B cell (primary cell): ENCODE data around the gene ARID3A. TPM values are rescaled to one million over a fixed set of nuclear protein-coding genes. Genes with fewer than 3 reads are reported as not detected.

Source experiments
- ATAC-seq: fragments of 200-7000 bp; cut with Tn5 transposase; one replicate; pipeline ENCODE4 v1.10.0; 2021; ENCODE audit warnings: low read depth, mild to moderate bottlenecking, moderate number of reproducible peaks, moderate library complexity
- CTCF ChIA-PET: fragments of 350-600 bp; sonication (Branson Sonifier 250); formaldehyde crosslinking; loops from one replicate; lab custom pipeline; 2021; ENCODE audit warnings: antibody characterized with exemption, inconsistent platforms; lab: Charles Lee
- POLR2A ChIA-PET: fragments of 350-600 bp; sonication (Branson Sonifier 250); formaldehyde crosslinking; loops from one replicate; lab custom pipeline; 2021; ENCODE audit warnings: antibody characterized with exemption; lab: Charles Lee
- DNase-seq: peaks from one replicate; pipeline ENCODE4 v3.0.0; 2013
- H2AFZ ChIP-seq: 2 replicates; pipeline ENCODE4 v1.6.1; 2012; ENCODE audit warnings: mild to moderate bottlenecking, low read depth, low read length; ENCODE audit not compliant: insufficient read depth, poor library complexity, severe bottlenecking
- H3K27ac ChIP-seq, 2 donors: 1 replicate in 1 of 2; 2 replicates in 1 of 2; pipeline ENCODE4 v1.5.1; 2012 to 2013; ENCODE audit warnings: low read length in 2 of 2, mild to moderate bottlenecking in 2 of 2, moderate library complexity in 1 of 2
- H3K27me3 ChIP-seq, 4 experiments: fragments of 200-600 bp in 1 of 4; sonication (generic) in 1 of 4; replicated peaks in 1 of 4; 1 replicate in 2 of 4; 2 replicates in 2 of 4; pipeline versions ENCODE4 v1.6.1 to v1.7.0; 2013 to 2016; ENCODE audit warnings: low read length in 3 of 4, mild to moderate bottlenecking in 2 of 4, mixed read lengths in 1 of 4, moderate library complexity in 1 of 4; ENCODE audit not compliant: insufficient read depth in 4 of 4, control insufficient read depth in 3 of 4; ENCODE audit errors: control extremely low read depth in 1 of 4
- H3K36me3 ChIP-seq, 2 experiments: replicated peaks in 1 of 2; 1 replicate in 1 of 2; 2 replicates in 1 of 2; pipeline versions ENCODE4 v1.6.1 to v1.7.1; 2013; ENCODE audit warnings: low read length in 1 of 2; ENCODE audit not compliant: insufficient read depth in 2 of 2, control insufficient read depth in 1 of 2; ENCODE audit errors: control extremely low read depth in 1 of 2, extremely low read depth in 1 of 2
- H3K4me1 ChIP-seq, 2 donors: fragments of 200-600 bp in 1 of 2; sonication (generic) in 1 of 2; 1 replicate in 1 of 2; 2 replicates in 1 of 2; pipeline versions ENCODE4 v1.5.1 to v1.6.1; 2013 to 2017; ENCODE audit warnings: low read length in 2 of 2; ENCODE audit not compliant: control insufficient read depth in 2 of 2, insufficient read depth in 2 of 2
- H3K4me2 ChIP-seq: replicated peaks from 2 replicates; pipeline ENCODE3; 2012; ENCODE audit warnings: mild to moderate bottlenecking, low read depth, low read length; ENCODE audit not compliant: poor library complexity, severe bottlenecking
- H3K4me3 ChIP-seq, 5 experiments: fragments of 200-600 bp in 1 of 5; sonication (generic) in 1 of 5; 1 replicate in 3 of 5; 2 replicates in 2 of 5; pipeline versions ENCODE4 v1.5.1 to v1.7.0; 2011 to 2016; ENCODE audit warnings: low read length in 4 of 5, mild to moderate bottlenecking in 4 of 5, low read depth in 2 of 5, control low read depth in 1 of 5, moderate library complexity in 1 of 5; ENCODE audit not compliant: insufficient read depth in 1 of 5; ENCODE audit errors: control extremely low read depth in 1 of 5, extremely low read depth in 1 of 5
- H3K79me2 ChIP-seq: fragments of 200-600 bp; sonication (generic); one replicate; pipeline ENCODE4 v1.6.0; 2016; ENCODE audit warnings: low read length; ENCODE audit not compliant: control insufficient read depth, insufficient read depth
- H3K9ac ChIP-seq: fragments of 200-600 bp; sonication (generic); 2 replicates; pipeline ENCODE4 v1.6.1; 2017; ENCODE audit warnings: mild to moderate bottlenecking, low read length, moderate library complexity
- H3K9me3 ChIP-seq, 3 donors: one replicate each; pipeline versions ENCODE4 v1.6.1 to v1.7.1; 2013; ENCODE audit warnings: low read length in 2 of 3; ENCODE audit not compliant: control insufficient read depth in 2 of 3, insufficient read depth in 1 of 3; ENCODE audit errors: control extremely low read depth in 1 of 3
- H4K20me1 ChIP-seq: 2 replicates; pipeline ENCODE4 v1.6.0; 2012; ENCODE audit warnings: mild to moderate bottlenecking, low read length; ENCODE audit not compliant: insufficient read depth, control insufficient read depth, poor library complexity, severe bottlenecking
- H3K27ac Mint-ChIP-seq: one replicate; pipeline ENCODE4 v1.8.0; 2021; ENCODE audit warnings: mixed read lengths
- H3K27me3 Mint-ChIP-seq: one replicate; pipeline ENCODE4 v1.8.0; 2021; ENCODE audit warnings: mixed read lengths
- H3K4me1 Mint-ChIP-seq: one replicate; pipeline ENCODE4 v1.8.0; 2021; ENCODE audit warnings: mixed read lengths
- H3K4me3 Mint-ChIP-seq: one replicate; pipeline ENCODE4 v1.8.0; 2021; ENCODE audit warnings: mixed read lengths
- H3K9me3 Mint-ChIP-seq: one replicate; pipeline ENCODE4 v1.8.0; 2022; ENCODE audit warnings: mixed read lengths; ENCODE audit not compliant: insufficient read depth
- EZH2 ChIP-seq: IDR thresholded peaks from 2 replicates; pipeline ENCODE4 v1.6.1; 2012; ENCODE audit warnings: borderline replicate concordance, low read depth, mild to moderate bottlenecking, moderate library complexity, low read length; ENCODE audit not compliant: insufficient read depth, poor library complexity, severe bottlenecking
- WGBS: methylation state at CpG from one replicate; pipeline ENCODE4 v1.1.5; 2013; ENCODE audit warnings: missing lambda C conversion rate; ENCODE audit not compliant: insufficient coverage; 5-methylcytosine and 5-hydroxymethylcytosine counted together
- intact Hi-C: fragments of 100-400 bp; cut with micrococcal nuclease; formaldehyde crosslinking; loops from one replicate; pipeline ENCODE4 v1.10.0; 2022
- polyA plus RNA-seq: library from polyadenylated mRNA; depleted of rRNA; stranded (reverse); fragments of >200 nt; gene quantifications from 2 replicates; pipeline ENCODE4 v1.2.3, GENCODE V29; 2012
- total RNA-seq, 2 donors: library from RNA; stranded (reverse); fragments of 120-200 nt in 1 of 2; gene quantifications; 1 replicate in 1 of 2; 2 replicates in 1 of 2; pipeline versions ENCODE4 v1.2.3 to v1.2.4, GENCODE V29; 2013 to 2022
- TF ChIP-seq, protein P1 (sequence below): fragments of 200-600 bp; IDR thresholded peaks from one replicate; pipeline ENCODE4 v1.8.0; 2022; ENCODE audit warnings: antibody characterized with exemption, mild to moderate bottlenecking

The ARID3A gene
- total and polyA plus RNA-seq, 2 donors (not counting 1 experiment from before 2014, with no cell fraction given): 22.9 to 60.5 TPM

DNA sequence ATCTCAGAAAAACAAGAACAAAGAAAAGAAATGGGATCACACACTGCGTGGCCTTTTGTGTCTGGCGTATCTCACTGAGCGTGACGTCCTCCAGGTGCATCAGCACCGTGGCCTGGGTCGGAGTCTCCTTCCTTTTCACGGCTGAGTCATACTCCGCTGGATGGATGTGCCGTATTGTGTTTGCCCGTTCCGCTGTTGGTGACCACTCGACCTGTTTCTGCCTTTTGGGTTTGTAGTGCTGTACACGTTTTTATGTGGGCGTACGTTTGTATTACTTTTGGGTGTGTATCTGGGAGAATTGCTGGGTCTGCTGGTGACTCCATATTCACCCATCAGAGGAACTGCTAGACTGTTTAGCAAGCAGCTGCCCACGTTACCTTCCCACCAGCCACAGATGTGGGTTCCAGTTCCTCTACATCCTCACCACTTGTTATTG is 11.4 kb downstream of the ARID3A start:
- Histone ChIP-seq H3K4me1 (peaks cover 40 to 68% of the 10 kb centered on the region in 2 donors), H3K4me2 (no peak overlapping the region), H3K79me2 (peaks cover 59% of the 10 kb centered on the region), H3K27me3 (no peaks in the 10 kb centered on the region), H3K9me3 (peaks cover 0 to 12% (median 3%) of the 10 kb centered on the region in 3 donors), H3K9ac (no peak overlapping the region), H3K4me3 (no peak overlapping the region), H2AFZ (no peak overlapping the region), H3K36me3 (peaks cover 2 to 3% of the 10 kb centered on the region in 2 experiments), H4K20me1 (peaks cover 41% of the 10 kb centered on the region), H3K27ac (peak overlapping the region in 1 of 2 donors; percentile 12)
- CTCF ChIA-PET: interaction anchor here (1.6 to 3.1 kb wide), 4 partner anchors 7 to 176 kb away, joined by 3 to 16 read pairs (median 4); partner anchors contain the start of gene WDR18
- DNase-seq (peak; percentile 61), ATAC-seq (peak; percentile 25)
- H3K27ac Mint-ChIP-seq: peak overlapping the region; percentile 91
- no peaks in the 10 kb centered on the region for H3K27me3 Mint-ChIP-seq
- WGBS: 74% methylated on average over 6 of the region's 16 CpGs
- intact Hi-C loops: loop anchor here (1.0 kb wide), 1 partner anchor 10 kb away; no protein-coding TSS in a partner anchor
- peak overlapping the region; percentile 44 for H3K4me3 Mint-ChIP-seq
- POLR2A ChIA-PET: interaction anchor here (0.6 to 0.7 kb wide), 3 partner anchors 9 to 1005 kb away, joined by 3 to 8 read pairs (median 4); no protein-coding TSS in a partner anchor
- TF ChIP-seq EZH2: no peak
- H3K9me3 Mint-ChIP-seq: peaks cover 2% of the 10 kb centered on the region
- peaks cover 48% of the 10 kb centered on the region for H3K4me1 Mint-ChIP-seq

DNA sequence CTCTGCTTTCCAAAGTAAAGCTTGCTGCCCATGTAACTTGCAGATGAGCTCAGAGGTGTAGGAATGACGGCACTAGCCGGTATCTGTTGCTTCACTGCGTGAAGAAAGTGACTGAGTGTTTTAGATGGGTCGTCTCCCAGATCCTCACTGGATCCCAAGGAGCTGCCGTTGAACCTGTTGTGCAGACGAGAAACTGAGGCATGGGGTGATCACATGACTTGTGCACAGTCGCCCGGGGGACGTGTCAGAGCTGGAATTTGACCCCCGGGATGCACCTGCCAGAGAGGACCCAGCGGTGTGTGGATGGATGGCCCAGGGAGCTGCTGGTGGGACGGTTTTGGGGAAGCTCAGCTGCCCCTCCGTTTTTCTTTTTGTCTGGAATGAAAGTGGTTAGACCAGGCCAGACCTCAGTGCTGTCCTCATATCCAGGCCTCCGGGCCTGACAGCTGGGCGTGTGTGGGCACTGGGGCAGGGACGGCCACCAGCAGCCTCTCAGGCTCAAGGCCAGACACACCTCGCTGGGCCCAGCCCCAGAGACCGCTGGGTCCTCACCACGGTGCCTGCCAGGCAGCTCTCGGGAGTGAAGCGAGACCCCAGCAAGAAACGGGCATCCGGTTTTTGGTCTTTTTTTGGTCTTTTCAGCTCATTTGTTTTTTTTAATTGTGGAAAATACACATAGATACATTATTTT is 12.5 kb downstream of the ARID3A start:
- Mint-ChIP-seq H3K4me3 (peak overlapping the region; percentile 15), H3K27me3 (no peaks in the 10 kb centered on the region), H3K4me1 (peaks cover 43% of the 10 kb centered on the region), H3K9me3 (peaks cover 2% of the 10 kb centered on the region), H3K27ac (peak overlapping the region; percentile 38)
- ATAC-seq (no peak), DNase-seq (no peak)
- no peak for TF ChIP-seq EZH2
- TF ChIP-seq, protein P1, sequence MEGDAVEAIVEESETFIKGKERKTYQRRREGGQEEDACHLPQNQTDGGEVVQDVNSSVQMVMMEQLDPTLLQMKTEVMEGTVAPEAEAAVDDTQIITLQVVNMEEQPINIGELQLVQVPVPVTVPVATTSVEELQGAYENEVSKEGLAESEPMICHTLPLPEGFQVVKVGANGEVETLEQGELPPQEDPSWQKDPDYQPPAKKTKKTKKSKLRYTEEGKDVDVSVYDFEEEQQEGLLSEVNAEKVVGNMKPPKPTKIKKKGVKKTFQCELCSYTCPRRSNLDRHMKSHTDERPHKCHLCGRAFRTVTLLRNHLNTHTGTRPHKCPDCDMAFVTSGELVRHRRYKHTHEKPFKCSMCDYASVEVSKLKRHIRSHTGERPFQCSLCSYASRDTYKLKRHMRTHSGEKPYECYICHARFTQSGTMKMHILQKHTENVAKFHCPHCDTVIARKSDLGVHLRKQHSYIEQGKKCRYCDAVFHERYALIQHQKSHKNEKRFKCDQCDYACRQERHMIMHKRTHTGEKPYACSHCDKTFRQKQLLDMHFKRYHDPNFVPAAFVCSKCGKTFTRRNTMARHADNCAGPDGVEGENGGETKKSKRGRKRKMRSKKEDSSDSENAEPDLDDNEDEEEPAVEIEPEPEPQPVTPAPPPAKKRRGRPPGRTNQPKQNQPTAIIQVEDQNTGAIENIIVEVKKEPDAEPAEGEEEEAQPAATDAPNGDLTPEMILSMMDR: no peak
- POLR2A ChIA-PET: interaction anchor here (0.5 to 0.7 kb wide), 6 partner anchors 9 to 164 kb away, joined by 3 to 8 read pairs (median 4); no protein-coding TSS in a partner anchor
- Histone ChIP-seq H3K4me3 (no peak overlapping the region), H3K9me3 (peaks cover 0 to 12% (median 3%) of the 10 kb centered on the region in 3 donors), H3K27me3 (no peaks in the 10 kb centered on the region), H3K36me3 (peaks cover 2 to 3% of the 10 kb centered on the region in 2 experiments), H3K4me1 (peaks cover 29 to 57% of the 10 kb centered on the region in 2 donors), H4K20me1 (peaks cover 36% of the 10 kb centered on the region), H3K79me2 (peaks cover 53% of the 10 kb centered on the region), H2AFZ (no peak overlapping the region), H3K27ac (no peak overlapping the region), H3K4me2 (peak overlapping the region; percentile 1), H3K9ac (no peak overlapping the region)
- WGBS: 87% methylated on average over 18 of the region's 23 CpGs
- CTCF ChIA-PET: interaction anchor here (0.6 to 3.1 kb wide), 6 partner anchors 9 to 422 kb away, joined by 3 to 16 read pairs (median 4); partner anchors contain the start of gene WDR18
- intact Hi-C loops: no loop called here
